Stimulated activated CD8-positive, alpha-beta memory T cell treated with anti-CD3 and anti-CD28 coated beads, Interleukin-15, amount 100 ng/mL, for 1 hour (primary cell): Measurements from ENCODE around the gene MYCT1.

Source experiments
- DNase-seq: peaks from one replicate; pipeline ENCODE4 v3.0.0-alpha.2; 2020; ENCODE audit warnings: low read depth

The MYCT1 gene

DNA sequence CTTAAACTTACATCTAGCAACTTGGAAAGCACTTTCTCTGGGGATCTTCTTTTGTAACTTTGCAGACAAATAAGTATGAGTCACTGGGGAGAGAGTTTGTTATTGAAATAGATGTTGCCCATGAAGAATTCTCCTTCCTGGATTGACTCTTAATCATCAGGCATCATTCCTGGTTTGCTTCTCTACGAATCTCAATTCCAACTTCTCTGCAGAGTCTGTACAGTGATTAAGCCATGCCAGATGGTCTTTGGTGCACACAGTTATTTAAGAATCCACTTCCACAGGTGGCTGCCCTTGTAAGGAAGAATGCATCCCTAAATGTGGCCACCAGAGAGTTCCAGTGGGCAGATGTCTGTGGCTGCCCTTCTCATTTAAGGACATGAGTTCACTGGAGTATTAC, 25.7 kb downstream of the MYCT1 start:
- no peak for DNase-seq

GRCh38 chr6:152726313-152726712, 28.6 kb downstream of the MYCT1 start:
- no peak for DNase-seq

DNA sequence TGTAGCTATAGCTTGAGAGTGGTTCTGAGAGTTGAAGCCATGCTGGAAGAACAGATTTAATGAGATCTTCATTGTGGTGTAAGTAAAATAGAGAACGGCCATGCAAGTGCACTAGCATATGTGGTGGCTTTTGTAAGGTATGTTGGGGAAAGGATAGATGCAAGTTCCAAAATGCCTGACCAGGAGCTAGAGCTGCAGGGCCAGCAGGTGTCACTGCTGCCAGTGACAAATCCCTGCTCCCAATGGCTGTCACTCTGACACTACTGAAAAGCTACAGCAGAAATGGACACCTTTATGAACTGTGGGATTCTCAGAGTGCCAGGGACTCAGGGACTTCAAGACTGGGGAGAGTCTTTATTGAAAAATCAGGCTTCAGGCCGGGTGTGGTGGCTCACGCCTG, 29.8 kb downstream of the MYCT1 start:
- no peak for DNase-seq

DNA sequence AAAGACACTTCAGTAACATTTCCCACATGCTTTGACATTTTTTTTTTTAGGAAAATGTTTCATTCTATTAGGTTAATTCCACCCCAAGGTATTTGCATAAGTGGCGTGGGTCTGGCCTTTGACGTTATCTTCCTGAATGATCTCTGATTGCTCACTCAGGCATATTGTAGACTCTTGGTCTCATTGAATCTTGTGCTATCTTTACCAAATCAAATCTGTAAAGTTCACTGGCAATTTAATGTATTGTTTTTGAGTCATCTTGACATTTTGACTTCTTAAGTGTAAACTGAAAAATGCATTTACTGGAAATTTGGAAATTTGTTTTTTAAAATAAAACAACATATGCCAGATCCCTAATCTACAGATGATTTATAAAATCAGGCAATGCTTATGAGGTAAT, 36.9 kb downstream of the MYCT1 start:
- no peak for DNase-seq

DNA sequence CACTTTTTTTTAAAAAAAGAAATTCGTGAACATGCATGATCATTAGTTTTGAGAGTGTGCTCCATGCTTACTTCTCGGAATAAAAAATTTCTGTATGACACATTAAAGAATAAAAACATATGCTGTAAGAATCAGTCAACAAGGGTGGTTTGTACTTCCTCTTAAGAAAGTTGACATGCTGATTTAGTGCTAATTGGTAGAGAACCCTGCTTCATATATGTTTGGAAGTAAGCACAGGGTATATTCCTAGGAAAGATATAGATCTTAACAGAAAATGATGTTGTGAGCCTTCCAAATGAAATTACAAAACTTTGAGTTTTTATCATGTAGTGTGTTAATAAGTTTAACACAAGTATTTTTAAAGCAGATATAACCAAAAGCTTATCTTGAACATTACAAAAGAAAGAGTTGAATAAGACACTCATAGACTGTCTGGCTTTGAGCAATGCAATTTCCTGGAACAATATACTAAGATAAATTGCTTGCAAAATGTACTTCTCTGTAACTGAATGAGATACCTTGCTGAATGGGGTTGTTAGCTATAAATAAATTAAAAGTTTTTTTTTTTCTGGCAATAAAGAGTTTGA, 39.1 kb downstream of the MYCT1 start:
- no peak for DNase-seq

DNA sequence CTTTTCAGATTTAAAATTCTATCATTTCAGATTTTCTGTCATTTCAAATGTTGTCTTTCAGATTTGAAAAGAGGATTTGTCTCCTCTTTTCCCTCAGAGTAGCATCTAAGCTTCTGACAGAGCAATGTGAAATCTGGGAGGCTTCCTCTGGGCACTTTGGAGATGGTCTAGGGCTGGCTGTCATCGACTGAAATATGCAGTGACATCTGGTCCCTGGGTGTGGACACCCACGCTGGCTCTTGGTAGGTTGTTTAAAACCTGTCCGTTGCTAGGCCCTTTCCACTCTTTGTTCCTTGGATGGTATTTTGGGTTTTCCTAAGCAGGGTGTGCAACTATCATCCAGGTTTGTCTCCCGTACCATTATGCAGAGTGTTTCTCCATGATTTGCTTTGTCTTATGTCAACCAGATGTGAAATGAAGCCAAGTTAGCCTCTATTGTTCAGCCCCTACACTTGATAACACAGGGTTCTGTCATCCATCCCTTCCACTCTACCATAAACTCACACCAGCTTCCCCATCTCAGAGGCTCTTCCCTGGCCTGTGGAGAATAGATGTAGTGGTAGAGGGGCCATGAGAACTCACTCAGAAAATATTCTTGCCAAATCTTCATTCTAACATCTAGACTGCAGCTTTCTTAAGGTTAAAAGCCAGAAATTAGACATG, 47.9 kb downstream of the MYCT1 start:
- no peak for DNase-seq

DNA sequence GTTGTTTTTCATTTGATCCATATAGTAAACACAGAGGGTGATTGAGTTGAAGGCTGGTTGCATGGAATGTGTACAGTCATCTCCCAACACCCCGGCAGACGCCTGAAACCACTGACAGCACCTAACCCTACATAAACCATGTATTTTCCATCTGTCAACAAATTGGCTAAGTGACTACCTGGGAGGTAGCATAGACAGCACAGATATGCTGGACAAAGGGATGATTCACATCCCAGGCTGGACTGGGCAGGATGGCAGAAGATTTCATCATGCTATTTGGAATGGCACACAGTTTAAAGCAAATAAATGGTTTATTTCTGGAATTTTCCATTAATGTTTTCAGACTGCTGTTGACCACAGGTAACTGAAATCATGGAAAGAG, 48.5 kb downstream of the MYCT1 start:
- DNase-seq = no peak

DNA sequence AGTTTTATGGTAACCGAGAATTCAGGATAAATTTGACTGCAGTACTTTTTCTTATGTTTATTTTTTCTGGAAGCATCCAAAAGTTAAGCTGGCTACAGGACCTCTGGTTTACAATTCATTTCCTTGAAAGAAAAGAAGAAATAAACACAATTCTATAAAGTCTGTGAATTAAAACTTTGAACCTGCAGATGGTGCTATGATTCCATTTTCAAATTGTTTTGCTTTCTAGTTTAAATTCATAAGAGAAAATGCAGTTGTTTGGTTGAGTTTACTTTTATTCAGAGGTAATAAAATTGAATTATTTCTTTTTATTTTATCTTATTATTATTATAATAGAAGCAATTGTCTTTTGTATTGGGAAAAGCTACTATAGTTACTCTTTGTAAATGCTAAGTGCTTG, 51.1 kb downstream of the MYCT1 start:
- DNase-seq = no peak

DNA sequence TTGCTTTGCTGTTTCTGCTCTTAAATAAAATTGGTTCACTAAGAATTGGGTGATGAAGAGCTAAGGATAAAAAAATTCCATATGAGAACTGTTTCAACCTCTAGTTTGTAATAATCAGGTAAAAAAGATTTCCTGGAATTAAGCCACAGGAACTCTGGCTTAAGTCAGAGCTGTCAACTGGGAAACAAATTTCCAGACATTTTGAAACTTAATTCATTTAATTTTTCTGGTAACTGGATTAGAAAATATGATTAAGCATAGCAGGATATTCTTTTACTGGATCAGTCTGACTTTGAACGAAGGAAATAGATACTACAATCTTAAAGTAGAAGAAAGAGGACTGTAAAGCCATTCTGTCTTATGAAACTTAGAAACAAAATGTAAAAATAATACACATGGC, 51.6 kb downstream of the MYCT1 start:
- no peak for DNase-seq

DNA sequence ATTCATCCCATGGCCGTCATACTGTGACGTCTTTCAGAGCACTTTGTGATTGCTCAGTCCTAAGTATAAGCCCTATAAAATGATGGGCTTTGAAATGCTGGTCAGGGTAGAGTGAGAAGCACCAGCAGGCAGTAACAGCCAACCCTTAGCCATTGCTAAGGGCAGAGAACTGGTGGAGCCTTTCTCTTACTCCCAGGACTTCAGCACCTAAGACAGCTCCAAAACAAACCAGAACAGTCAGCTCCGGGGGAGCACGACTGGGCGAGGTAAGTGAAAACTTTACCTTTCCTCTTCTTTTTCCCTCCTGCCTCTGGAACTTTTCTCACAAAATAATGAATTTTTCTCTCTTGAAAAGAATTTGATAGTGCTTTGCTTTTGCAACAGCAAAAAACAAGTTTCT, 53.0 kb downstream of the MYCT1 start, which contains the start of gene VIP:
Gene VIP, plus strand, starts transcription at position 104 of the 400 bp plus-strand sequence. CDS start 1,381 bp downstream, outside the sequence.
- no peak for DNase-seq

- no peak for DNase-seq
These were observed 67.6 kb downstream of the MYCT1 start for GRCh38 chr6:152765331-152765730.

GRCh38 chr6:152769159-152769558, 71.5 kb downstream of the MYCT1 start:
- no peak for DNase-seq

DNA sequence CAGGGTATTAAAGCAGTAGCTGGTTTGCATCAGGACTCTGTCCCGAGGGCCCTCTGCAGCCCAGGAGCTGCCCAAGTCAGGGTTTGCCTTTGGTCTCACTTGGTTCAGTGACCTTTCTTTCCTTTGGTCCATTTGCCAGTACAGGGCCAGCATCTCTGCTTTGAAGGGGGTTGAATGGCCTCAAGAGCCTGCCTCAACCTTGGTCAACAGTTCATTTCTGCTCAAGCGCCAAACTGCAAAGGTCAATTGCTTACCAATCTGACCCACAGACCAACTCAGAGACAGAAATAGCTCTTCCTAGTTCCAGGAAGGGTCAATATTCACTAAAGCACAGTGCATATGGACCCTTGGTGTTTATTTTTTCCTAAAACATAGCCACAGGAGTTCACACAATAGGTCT, 72.3 kb downstream of the MYCT1 start:
- DNase-seq = no peak

DNA sequence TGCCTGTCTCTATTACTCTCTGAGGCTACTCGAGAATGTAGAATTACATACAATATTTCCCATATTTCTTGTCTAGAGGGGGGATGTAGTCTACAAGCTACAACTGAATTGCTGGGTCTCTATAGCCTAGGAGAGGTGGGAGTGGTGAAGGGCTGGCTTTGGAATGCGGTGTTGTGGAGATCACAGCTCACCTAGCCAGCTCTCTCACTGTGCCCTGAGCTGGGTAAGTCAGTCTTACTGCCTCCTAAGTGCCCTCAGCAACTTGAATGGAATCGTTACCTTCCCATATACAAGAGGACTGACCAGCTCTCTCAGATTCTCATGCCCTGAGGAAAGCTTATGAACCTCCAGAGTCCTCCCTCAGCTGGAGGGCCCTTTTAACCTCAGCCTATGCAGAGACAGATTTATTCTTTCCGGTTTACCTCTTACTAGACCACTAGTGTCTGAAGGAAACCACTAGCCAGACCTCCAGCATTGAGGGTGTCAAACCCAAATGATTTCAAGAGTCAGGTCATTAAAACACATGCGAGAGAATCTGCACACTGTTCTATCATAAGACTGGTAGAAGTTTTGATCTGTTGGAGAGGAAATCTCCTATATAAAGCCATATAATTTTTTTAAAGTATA, 73.5 kb downstream of the MYCT1 start:
- DNase-seq = no peak
